VCaP (cell line): Measurements from ENCODE around the gene ELF2.
"Not testable (repeated sequence)": the region's sequence is repeated elsewhere in the genome, so short reads cannot be mapped to it uniquely, and the experiment has no call there.

Experiments used
- H3K27ac ChIP-seq: fragments of 450-650 bp; 2 replicates; pipeline ENCODE4 v1.5.1; 2017
- TF ChIP-seq, protein P1 (sequence below): fragments of 450-650 bp; conservative IDR thresholded peaks from 2 replicates; pipeline ENCODE4 v1.5.1; 2017; ENCODE audit warnings: mild to moderate bottlenecking, moderate library complexity

ELF2 gene

DNA sequence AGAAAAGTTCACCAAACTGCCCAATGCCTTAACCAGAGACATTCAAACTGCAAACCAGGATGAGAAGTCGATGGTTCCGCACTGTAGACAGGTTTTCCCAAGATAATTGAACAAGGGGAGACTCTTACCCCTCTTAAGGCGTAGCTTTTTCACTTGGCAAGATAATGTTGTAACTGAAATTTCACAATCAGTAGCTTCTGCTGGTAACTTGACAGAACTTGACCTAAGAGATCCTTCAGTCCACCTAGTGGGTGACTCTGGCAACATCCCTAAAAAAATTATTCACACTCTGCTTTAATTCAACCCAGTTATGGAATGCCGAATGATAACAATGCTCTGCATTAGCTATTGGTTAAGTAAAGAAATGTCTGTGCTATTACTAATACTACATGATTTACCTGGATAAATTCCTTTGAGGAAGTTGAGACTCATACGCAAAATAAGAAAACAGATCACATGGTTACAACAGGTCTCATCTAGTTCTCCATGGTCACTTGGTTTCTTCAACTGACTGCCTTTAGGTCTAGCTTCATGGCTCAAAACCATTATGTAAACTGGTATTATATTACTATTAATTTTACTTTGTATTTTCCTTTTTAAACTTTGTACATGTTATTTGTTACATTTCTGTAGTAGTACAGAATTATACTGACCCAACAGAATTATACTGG is 9.1 kb downstream of the ELF2 start:
- no peak overlapping the region for H3K27ac ChIP-seq
- TF ChIP-seq, protein P1, sequence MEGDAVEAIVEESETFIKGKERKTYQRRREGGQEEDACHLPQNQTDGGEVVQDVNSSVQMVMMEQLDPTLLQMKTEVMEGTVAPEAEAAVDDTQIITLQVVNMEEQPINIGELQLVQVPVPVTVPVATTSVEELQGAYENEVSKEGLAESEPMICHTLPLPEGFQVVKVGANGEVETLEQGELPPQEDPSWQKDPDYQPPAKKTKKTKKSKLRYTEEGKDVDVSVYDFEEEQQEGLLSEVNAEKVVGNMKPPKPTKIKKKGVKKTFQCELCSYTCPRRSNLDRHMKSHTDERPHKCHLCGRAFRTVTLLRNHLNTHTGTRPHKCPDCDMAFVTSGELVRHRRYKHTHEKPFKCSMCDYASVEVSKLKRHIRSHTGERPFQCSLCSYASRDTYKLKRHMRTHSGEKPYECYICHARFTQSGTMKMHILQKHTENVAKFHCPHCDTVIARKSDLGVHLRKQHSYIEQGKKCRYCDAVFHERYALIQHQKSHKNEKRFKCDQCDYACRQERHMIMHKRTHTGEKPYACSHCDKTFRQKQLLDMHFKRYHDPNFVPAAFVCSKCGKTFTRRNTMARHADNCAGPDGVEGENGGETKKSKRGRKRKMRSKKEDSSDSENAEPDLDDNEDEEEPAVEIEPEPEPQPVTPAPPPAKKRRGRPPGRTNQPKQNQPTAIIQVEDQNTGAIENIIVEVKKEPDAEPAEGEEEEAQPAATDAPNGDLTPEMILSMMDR, result peak; percentile 69

DNA sequence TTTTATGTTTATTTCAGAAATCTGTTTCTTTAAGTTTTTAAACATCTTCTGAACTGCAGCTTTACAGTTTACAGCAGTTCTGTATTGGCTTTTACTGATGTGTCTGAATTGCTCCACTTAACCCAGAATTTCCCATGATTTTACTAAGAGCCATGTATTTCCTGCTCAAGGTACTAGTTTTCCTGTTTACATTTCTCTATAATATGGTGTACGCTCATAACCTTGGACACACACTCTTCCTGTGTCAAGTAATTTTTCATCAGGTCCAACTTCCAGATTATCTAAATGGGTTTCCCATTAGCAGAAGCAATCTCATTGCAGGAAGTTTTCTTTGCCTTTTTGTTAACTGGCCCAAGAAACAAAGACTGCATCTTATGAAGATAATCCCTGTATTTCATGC is 12.3 kb downstream of the ELF2 start:
- no peak overlapping the region for H3K27ac ChIP-seq
- TF ChIP-seq, protein P1, result no peak

DNA sequence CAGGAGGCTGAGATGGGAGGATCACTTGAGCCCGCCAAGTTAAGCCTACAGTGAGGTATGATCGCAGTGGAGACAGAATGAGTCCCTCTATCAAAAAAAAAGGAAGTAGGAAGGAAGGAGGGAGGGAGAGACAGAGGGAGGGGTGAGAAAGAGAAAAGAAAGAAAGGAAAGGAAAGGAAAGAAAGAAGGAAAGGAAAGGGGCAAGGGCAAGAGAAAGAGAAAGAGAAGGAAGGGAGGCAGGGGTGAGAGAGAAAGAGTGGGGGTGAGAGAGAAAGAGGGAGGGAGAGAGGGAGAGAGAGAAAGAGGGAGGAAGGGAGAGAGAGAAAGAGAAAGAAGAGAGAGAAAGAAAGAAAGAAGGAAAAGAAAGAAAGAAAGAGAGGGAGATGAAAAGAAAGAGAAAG is 13.2 kb downstream of the ELF2 start:
- no peak overlapping the region for H3K27ac ChIP-seq
- TF ChIP-seq, protein P1, result no peak

DNA sequence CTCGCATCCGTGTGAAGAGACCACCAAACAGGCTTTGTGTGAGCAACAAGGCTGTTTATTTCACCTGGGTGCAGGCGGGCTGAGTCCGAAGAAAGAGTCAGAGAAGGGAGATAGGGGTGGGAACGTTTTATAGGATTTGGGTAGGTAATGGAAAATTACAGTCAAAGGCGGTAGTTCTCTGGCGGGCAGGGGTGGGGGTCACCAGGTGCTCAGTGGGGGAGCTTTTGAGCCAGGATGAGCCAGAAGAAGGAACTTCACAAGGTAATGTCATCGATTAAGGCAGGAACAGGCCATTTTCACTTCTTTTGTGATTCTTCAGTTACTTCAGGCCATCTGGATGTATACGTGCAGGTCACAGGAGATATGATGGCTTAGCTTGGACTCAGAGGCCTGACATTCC is 19.0 kb downstream of the ELF2 start:
- H3K27ac ChIP-seq, result not testable (repeated sequence)

DNA sequence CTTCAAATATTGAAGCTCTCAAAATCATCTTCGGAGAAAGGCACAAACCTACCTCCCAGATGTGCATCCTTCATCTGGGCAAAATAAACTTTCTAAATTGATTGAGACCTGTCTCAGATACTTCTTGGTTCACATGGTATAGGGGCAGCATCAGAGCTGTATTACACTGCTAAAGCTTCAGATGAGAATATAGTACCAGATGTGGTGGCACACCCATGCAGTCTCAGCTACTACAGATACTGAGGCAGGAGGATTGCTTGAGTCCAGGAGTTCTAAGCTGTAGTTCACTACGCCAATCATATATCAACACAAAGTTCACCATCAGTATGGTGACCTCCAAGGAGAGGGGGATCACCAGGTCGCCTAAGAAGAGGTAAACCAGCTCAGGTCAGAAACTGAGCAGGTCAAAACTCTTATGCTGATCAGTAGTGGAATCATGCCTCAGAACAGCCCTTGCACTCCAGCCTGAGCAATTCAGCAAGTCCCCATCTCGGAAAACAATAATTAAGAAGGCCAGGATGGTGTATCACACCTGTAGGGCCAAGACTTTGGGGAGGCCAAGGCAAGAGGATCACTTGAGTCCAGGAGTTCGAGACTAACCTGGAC is 22.0 kb downstream of the ELF2 start:
- TF ChIP-seq, protein P1, result no peak
- no peak overlapping the region for H3K27ac ChIP-seq

DNA sequence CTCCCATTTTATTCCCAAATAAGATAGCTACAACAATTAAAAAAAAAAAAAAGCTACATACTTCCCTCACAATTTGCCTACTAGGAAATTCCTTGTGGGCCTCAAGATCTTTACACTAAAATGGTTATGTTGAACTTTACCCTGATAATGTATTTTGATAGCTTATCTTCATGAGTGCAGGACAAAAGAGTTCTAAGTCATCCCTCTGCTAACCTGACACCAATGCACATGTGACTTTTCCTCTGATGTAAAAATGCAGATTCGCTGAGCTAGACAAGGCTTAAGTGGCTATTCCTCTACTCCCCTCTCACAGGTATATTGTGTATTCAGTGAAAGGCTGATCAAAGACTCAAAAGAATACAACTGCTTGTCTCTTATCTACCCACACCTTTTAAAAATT is 22.5 kb downstream of the ELF2 start:
- TF ChIP-seq, protein P1, result no peak
- no peak overlapping the region for H3K27ac ChIP-seq

DNA sequence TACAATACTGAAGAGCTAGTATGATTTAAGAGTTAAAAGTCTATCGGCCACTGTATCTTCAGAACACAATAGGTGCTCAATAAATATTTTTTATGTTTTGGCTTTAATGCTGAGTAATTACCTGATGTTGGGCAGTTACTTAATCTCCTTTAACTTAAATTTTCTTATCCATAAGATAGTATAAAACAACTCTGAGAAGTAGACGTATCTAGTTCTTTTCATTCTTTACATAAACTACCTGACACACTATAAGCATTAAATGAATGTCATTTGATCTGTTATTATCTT is 22.9 kb downstream of the ELF2 start:
- no peak overlapping the region for H3K27ac ChIP-seq
- TF ChIP-seq, protein P1, result no peak

DNA sequence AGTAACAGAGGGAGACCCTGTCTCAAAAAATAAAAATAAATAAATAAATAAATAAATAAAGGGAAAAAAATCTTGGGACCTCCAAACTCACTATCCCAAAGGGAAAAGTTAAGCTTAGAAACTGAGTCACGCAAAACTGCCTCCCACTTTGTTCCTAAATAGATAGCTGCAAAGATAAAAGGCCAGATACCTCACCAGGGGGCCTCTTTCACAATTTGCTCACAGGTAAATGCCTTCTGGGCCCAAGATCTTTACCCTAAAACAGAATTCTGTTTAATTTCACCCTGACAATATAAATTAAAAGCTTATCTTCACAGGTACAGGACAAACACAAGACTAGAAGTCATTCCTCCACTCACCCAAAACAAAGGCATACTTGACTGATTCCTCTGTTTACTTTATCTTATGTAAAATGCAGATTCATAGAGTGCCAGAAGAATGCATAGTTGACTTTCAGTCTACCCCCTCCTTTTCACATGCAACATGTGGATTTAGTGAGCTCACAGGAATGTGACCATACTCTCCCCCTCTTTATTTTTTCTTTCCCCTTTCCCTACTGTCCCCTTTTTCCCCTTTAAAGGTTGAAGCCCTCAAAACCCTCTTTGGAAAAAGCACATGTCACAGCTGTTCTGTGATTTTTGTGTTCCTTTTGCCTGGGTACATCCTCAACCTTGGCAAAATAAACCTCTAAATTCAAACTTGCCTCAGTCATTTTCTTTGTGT is 23.4 kb downstream of the ELF2 start:
- TF ChIP-seq, protein P1, result no peak
- no peak overlapping the region for H3K27ac ChIP-seq
